NCI-H526 treated with DMSO at 0.1 percent for 48 hours (cell line): Measurements from ENCODE around the gene DBX1.
A peak's percentile ranks its signal among the peaks of the same experiment; 100 is the strongest.

Source experiments
- DNase-seq: peaks from one replicate; lab custom pipeline; 2025; lab: John Stamatoyannopoulos, UW

DBX1 gene

GRCh38 chr11:20120134-20120925 is 39.9 kb downstream of the DBX1 start:
- DNase-seq, result no peak

DNA sequence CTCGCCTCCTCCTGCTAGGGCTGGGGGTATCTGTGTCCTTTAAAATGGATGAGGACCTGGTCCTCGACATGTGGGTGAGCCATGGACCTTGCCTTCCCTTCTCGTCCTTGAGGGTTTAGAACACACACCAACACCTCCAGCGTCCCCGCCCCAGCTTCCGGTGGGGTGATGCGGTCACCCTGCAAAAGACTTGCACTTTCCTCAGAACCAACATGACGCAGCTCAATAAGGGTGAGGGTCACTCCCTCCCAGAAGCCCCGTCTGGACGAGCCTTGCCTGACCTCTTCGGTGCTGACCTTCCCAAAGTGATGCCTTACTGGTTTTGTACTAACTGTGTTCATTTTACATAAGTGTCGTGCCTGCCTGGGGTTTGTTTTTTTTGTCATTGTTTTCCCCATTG is 41.0 kb downstream of the DBX1 start:
- no peak for DNase-seq

- no peak for DNase-seq
These were observed 42.1 kb downstream of the DBX1 start for GRCh38 chr11:20118209-20118608.

GRCh38 chr11:20117291-20117690 is 43.0 kb downstream of the DBX1 start:
- DNase-seq, result no peak

DNA sequence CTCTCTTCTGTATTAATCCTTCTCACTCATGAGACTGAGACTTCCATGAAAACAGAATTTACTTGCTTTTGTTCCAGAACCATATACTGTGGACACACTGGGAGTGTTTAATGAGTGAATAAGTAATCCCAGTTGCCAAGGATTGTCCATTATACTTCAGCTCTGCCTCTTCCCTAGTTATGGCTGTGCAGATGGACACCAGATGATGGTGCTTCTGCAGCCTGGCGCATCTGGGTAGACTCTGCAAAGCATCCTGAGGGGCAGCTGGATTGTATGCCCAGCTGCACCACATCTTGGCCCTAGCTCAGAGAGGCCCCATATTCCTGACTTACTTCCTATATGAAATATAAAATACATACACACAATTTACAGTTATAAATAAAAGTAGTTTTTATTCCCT is 43.5 kb downstream of the DBX1 start:
- no peak for DNase-seq

GRCh38 chr11:20114588-20114987 is 45.7 kb downstream of the DBX1 start:
- DNase-seq, result no peak

GRCh38 chr11:20113149-20113438 is 47.2 kb downstream of the DBX1 start:
- no peak for DNase-seq

DNA sequence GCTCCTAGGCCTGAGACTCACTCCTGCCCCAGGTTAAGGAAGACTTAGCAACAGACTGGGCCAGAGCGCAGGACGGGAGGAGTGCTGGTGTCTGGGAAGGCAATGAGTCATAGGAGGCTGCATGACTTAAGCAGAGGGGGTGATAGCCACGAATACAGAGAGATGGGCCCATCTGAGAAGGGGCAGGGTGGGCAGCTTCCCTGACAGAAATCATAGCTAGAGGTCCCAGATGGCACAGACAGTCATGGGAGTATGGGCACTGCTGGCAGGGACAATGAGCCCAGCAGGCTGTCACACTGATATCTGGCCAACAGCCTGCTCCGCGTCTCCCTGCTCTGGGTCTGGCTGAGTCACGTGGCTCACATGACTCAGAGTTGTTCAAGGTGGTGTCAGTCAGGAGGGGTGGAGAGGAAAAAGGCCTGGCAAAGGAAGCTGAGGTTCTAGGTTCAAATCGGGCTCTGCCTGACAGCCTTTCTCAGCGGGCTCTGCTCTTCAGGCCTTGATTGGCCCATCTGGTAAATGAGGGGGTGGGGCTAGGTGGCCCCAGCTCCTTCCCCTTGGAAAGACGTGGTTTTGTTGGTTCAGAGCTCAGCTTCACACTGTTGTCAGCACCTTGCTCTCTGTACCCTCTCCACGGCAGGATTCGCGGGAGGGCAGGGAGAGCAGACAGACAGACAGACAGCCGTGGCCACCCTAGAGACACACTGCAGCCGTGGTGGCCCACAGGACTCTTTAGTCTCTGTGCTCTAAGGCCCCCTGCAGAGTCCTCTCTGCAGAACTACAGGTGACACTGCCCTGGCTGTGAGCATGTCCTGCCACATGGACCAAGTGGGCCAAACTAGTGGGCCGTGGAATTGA is 47.8 kb downstream of the DBX1 start:
- no peak for DNase-seq

DNA sequence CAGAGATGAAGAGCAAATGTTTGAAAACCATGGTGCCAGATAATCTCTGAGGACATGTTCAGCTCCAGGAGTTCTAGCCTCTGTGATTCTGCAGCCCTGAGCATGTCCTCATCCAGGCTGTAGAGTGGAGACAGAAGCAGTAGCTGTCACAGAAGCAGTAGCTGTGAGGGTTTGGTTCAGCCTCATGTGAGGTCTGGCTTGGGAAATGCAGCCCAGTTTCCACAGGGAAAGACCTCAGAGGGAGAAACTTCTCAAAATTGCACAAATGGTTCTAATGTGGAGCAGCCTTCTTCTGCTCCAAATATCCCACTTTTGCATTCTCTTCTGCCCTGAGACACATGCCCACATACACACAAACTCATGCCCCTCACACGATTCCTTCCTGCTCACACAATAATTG is 48.4 kb downstream of the DBX1 start:
- DNase-seq, result no peak

GRCh38 chr11:20110908-20111669 is 49.2 kb downstream of the DBX1 start:
- peak; percentile 58 for DNase-seq

- no peak for DNase-seq
These were observed 50.4 kb downstream of the DBX1 start for GRCh38 chr11:20109731-20110445.
